HCT116 (cell line): ENCODE results near the gene BRD4. TPM values are rescaled to one million over a fixed set of nuclear protein-coding genes. Genes with fewer than 3 reads are reported as not detected.

ENCODE experiments used
- ATAC-seq: fragments of 200-7000 bp; cut with Tn5 transposase; 2 replicates; pipeline ENCODE4 v1.9.1; 2020; ENCODE audit warnings: mild to moderate bottlenecking, moderate library complexity
- BruUV-seq: library from RNA; stranded (reverse); fragments of 400-500 nt; replicated peaks from 2 replicates; lab custom pipeline; 2021; lab: Mats Ljungman, UMichigan
- CTCF ChIA-PET: fragments of 300-600 bp; sonication (Branson Sonifier 250); formaldehyde crosslinking; loops from one replicate; lab custom pipeline; 2021; ENCODE audit warnings: antibody characterized with exemption; lab: Charles Lee
- POLR2A ChIA-PET: fragments of 300-600, 350-600 bp; sonication (Branson Sonifier 250); formaldehyde crosslinking; loops from one replicate; lab custom pipeline; 2021; ENCODE audit warnings: antibody characterized with exemption; lab: Charles Lee
- RAD21 ChIA-PET, 2 experiments: fragments of 300-600 bp; sonication (Branson Sonifier 250); formaldehyde crosslinking; loops; one replicate each; lab custom pipeline; 2023; ENCODE audit warnings: low total read pairs in 2 of 2; ENCODE audit not compliant: uncharacterized antibody in 2 of 2, unreplicated experiment in 2 of 2, low non-redundant PET in 1 of 2; lab: Charles Lee
- DNase-seq: peaks from one replicate; pipeline ENCODE4 v3.0.0-alpha.2; 2010; ENCODE audit warnings: low read depth, low spot score
- H2AFZ ChIP-seq: fragments of 200-600 bp; shearing (Covaris generic), sonication (generic); 2 replicates; pipeline ENCODE4 v1.6.1; 2017; ENCODE audit warnings: low read depth, mixed run types, mixed read lengths, antibody characterized with exemption, low read length; ENCODE audit not compliant: poor library complexity, severe bottlenecking
- H3K27ac ChIP-seq: 2 replicates; pipeline ENCODE4 v1.5.1; 2012; ENCODE audit warnings: low read depth, low read length
- H3K27me3 ChIP-seq: fragments of 200-600 bp; sonication (generic); 2 replicates; pipeline ENCODE4 v1.6.1; 2016; ENCODE audit warnings: mixed run types, low read length, mixed read lengths; ENCODE audit not compliant: insufficient read depth
- H3K36me3 ChIP-seq, 2 experiments: fragments of 200-500 bp in 1 of 2; fragments of 200-600 bp in 1 of 2; sonication (Bioruptor generic) in 1 of 2; sonication (generic) in 1 of 2; 2 replicates each; pipeline versions ENCODE4 v1.5.1 to v1.6.1; 2014 to 2016; ENCODE audit warnings: low read length in 2 of 2, inconsistent platforms in 1 of 2, mixed read lengths in 1 of 2, mixed run types in 1 of 2; ENCODE audit not compliant: insufficient read depth in 2 of 2, control insufficient read depth in 1 of 2
- H3K4me1 ChIP-seq, 2 experiments: fragments of 200-600 bp in 1 of 2; sonication (generic) in 1 of 2; 2 replicates each; pipeline versions ENCODE4 v1.5.1 to v1.6.1; 2012 to 2017; ENCODE audit warnings: low read length in 2 of 2, inconsistent platforms in 1 of 2, mild to moderate bottlenecking in 1 of 2, mixed read lengths in 1 of 2, mixed run types in 1 of 2, moderate library complexity in 1 of 2; ENCODE audit not compliant: insufficient read depth in 2 of 2, control insufficient read depth in 1 of 2
- H3K4me2 ChIP-seq: fragments of 200-600 bp; sonication (generic); 2 replicates; pipeline ENCODE4 v1.6.1; 2017; ENCODE audit warnings: mixed run types, low read length, mixed read lengths
- H3K4me3 ChIP-seq, 2 experiments: fragments of 200-600 bp in 1 of 2; sonication (generic) in 1 of 2; replicated peaks in 1 of 2; 2 replicates each; pipeline ENCODE4 v1.5.1; 2011 to 2016; ENCODE audit warnings: low read length in 2 of 2, control low read depth in 1 of 2, low read depth in 1 of 2, mild to moderate bottlenecking in 1 of 2, mixed read lengths in 1 of 2, mixed run types in 1 of 2
- H3K79me2 ChIP-seq: fragments of 200-600 bp; sonication (generic); 2 replicates; pipeline ENCODE4 v1.6.1; 2017; ENCODE audit warnings: mild to moderate bottlenecking, mixed run types, low read length, moderate library complexity, mixed read lengths; ENCODE audit not compliant: insufficient read depth
- H3K9ac ChIP-seq: fragments of 200-600 bp; sonication (generic); 2 replicates; pipeline ENCODE4 v1.6.1; 2016; ENCODE audit warnings: low read length, mixed read lengths
- H3K9me2 ChIP-seq: fragments of 200-600 bp; sonication (generic), shearing (Covaris generic); 2 replicates; pipeline ENCODE4 v1.6.1; 2017; ENCODE audit warnings: mixed run types, mild to moderate bottlenecking, moderate library complexity; ENCODE audit not compliant: insufficient read depth
- H3K9me3 ChIP-seq, 2 experiments: fragments of 200-500 bp in 1 of 2; fragments of 200-600 bp in 1 of 2; sonication (Bioruptor generic) in 1 of 2; sonication (generic) in 1 of 2; 2 replicates each; pipeline ENCODE4 v1.6.1; 2014 to 2017; ENCODE audit warnings: low read length in 2 of 2, mixed read lengths in 2 of 2, inconsistent platforms in 1 of 2, low read depth in 1 of 2, mild to moderate bottlenecking in 1 of 2, mixed run types in 1 of 2, moderate library complexity in 1 of 2; ENCODE audit not compliant: control insufficient read depth in 1 of 2, insufficient read depth in 1 of 2
- H4K20me1 ChIP-seq: fragments of 200-600 bp; sonication (generic), shearing (Covaris generic); 2 replicates; pipeline ENCODE4 v1.6.1; 2017; ENCODE audit warnings: mixed run types, mild to moderate bottlenecking, moderate library complexity; ENCODE audit not compliant: insufficient read depth
- ATF3 ChIP-seq: IDR thresholded peaks from 2 replicates; pipeline ENCODE4 v1.6.1; 2012
- CBX3 ChIP-seq: IDR thresholded peaks from 2 replicates; pipeline ENCODE4 v1.6.1; 2012; ENCODE audit warnings: low read depth
- CEBPB ChIP-seq: IDR thresholded peaks from 2 replicates; pipeline ENCODE4 v1.6.1; 2012; ENCODE audit warnings: low read depth
- ELF1 ChIP-seq: IDR thresholded peaks from 2 replicates; pipeline ENCODE4 v1.6.1; 2012; ENCODE audit warnings: low read depth, borderline replicate concordance
- EZH2phosphoT487 ChIP-seq: fragments of 200-600 bp; IDR thresholded peaks from 2 replicates; pipeline ENCODE4 v1.6.1; 2018; ENCODE audit warnings: antibody characterized with exemption, borderline replicate concordance
- FOSL1 ChIP-seq: IDR thresholded peaks from 2 replicates; pipeline ENCODE4 v1.6.1; 2012; ENCODE audit warnings: low read depth
- JUND ChIP-seq: IDR thresholded peaks from 2 replicates; pipeline ENCODE4 v1.6.1; 2012
- MAX ChIP-seq: IDR thresholded peaks from 2 replicates; pipeline ENCODE4 v1.6.1; 2012
- POLR2A ChIP-seq: IDR thresholded peaks from 2 replicates; pipeline ENCODE4 v1.7.0; 2011; ENCODE audit warnings: borderline replicate concordance; ENCODE audit not compliant: insufficient read depth, insufficient read length; ENCODE audit errors: extremely low read depth
- POLR2AphosphoS5 ChIP-seq: IDR thresholded peaks from 2 replicates; pipeline ENCODE4 v1.6.1; 2011; ENCODE audit warnings: mild to moderate bottlenecking, low read depth, low read length, moderate library complexity
- RAD21 ChIP-seq: IDR thresholded peaks from 2 replicates; pipeline ENCODE4 v1.6.1; 2012; ENCODE audit warnings: low read depth, mild to moderate bottlenecking
- SIN3A ChIP-seq: IDR thresholded peaks from 2 replicates; pipeline ENCODE4 v1.6.1; 2012; ENCODE audit warnings: low read depth
- SP1 ChIP-seq: IDR thresholded peaks from 2 replicates; pipeline ENCODE4 v1.6.1; 2012; ENCODE audit warnings: low read depth
- SRF ChIP-seq: IDR thresholded peaks from 2 replicates; pipeline ENCODE4 v1.6.1; 2012; ENCODE audit warnings: low read depth
- TCF7L2 ChIP-seq: IDR thresholded peaks from 2 replicates; pipeline ENCODE4 v1.7.0; 2011; ENCODE audit warnings: borderline replicate concordance, inconsistent platforms; ENCODE audit not compliant: insufficient read depth, insufficient read length; ENCODE audit errors: extremely low read depth
- ZBTB33 ChIP-seq: IDR thresholded peaks from 2 replicates; pipeline ENCODE4 v1.6.1; 2011; ENCODE audit warnings: mild to moderate bottlenecking, low read length, moderate library complexity; ENCODE audit not compliant: insufficient replicate concordance; ENCODE audit errors: extremely low read depth
- ZFX ChIP-seq: fragments of 450-650 bp; IDR thresholded peaks from 2 replicates; pipeline ENCODE4 v1.6.1; 2017
- intact Hi-C: fragments of 100-400 bp; cut with micrococcal nuclease; formaldehyde crosslinking; loops from 2 replicates; pipeline ENCODE4 v1.10.0; 2022
- total RNA-seq: library from RNA; stranded (reverse); gene quantifications from one replicate; pipeline ENCODE4 v1.2.1, GENCODE V29; 2021; ENCODE audit not compliant: unreplicated experiment

The BRD4 gene
- total RNA-seq, 1 experiment from 2014 or later: 52.9 TPM

GRCh38 chr19:15298847-15299567 lies 33.3 kb downstream of the BRD4 start:
- ChIA-PET POLR2A (no interaction called here), RAD21 (interaction anchor here in 1 of 2 experiments (0.7 kb wide), 1 partner anchor 224 kb away, joined by 3 read pairs; no protein-coding TSS in a partner anchor), CTCF (interaction anchor here (0.7 kb wide), 1 partner anchor 182 kb away, joined by 3 read pairs; no protein-coding TSS in a partner anchor)
- no peak overlapping the region for H3K9ac ChIP-seq
- H3K79me2 ChIP-seq: peaks cover 96% of the 10 kb centered on the region
- no TSS peak for BruUV-seq
- H4K20me1 ChIP-seq: peaks cover 20% of the 10 kb centered on the region; the same call in 1 of the 2 replicates
- H3K9me3 ChIP-seq: no peaks in the 10 kb centered on the region
- no peaks in the 10 kb centered on the region for H3K9me2 ChIP-seq
- no peaks in the 10 kb centered on the region for H3K36me3 ChIP-seq
- H3K4me3 ChIP-seq: no peak overlapping the region
- ATAC-seq: no peak
- DNase-seq: no peak
- no peaks in the 10 kb centered on the region for H3K27me3 ChIP-seq
- no peak overlapping the region for H2AFZ ChIP-seq
- H3K4me2 ChIP-seq: no peak overlapping the region
- intact Hi-C loops: no loop called here
- no peak overlapping the region for H3K27ac ChIP-seq
- H3K4me1 ChIP-seq: peaks cover 0 to 4% of the 10 kb centered on the region in 2 experiments; a peak in 2 of 4 replicates
- TF ChIP-seq MAX: no peak
- TF ChIP-seq ELF1: no peak

- H3K9me2 ChIP-seq: no peaks in the 10 kb centered on the region
- no peak overlapping the region for H3K4me3 ChIP-seq
- POLR2A ChIA-PET: interaction anchor here (1.0 kb wide), 1 partner anchor 9 kb away, joined by 3 read pairs; no protein-coding TSS in a partner anchor
- H3K9ac ChIP-seq: no peak overlapping the region
- no peaks in the 10 kb centered on the region for H3K36me3 ChIP-seq
- ATAC-seq (peak; percentile 36; the same call in 1 of the 2 replicates), DNase-seq (peak; percentile 59)
- H2AFZ ChIP-seq: no peak overlapping the region
- peaks cover 23% of the 10 kb centered on the region; the same call in 1 of the 2 replicates for H4K20me1 ChIP-seq
- H3K27me3 ChIP-seq: no peaks in the 10 kb centered on the region
- intact Hi-C loops: no loop called here
- H3K9me3 ChIP-seq: no peaks in the 10 kb centered on the region
- CTCF ChIA-PET: interaction anchor here (1.2 kb wide), 1 partner anchor 30 kb away, joined by 7 read pairs; no protein-coding TSS in a partner anchor
- H3K4me2 ChIP-seq: no peak overlapping the region
- RAD21 ChIA-PET: no interaction called here
- BruUV-seq: no TSS peak
- no peak overlapping the region for H3K27ac ChIP-seq
- H3K4me1 ChIP-seq: peaks cover 0 to 4% of the 10 kb centered on the region in 2 experiments; a peak in 2 of 4 replicates
- H3K79me2 ChIP-seq: peaks cover 97% of the 10 kb centered on the region
- no peak for TF ChIP-seq ZBTB33
- peak; percentile 52; the same call in 1 of the 2 replicates for TF ChIP-seq SP1
- no peak for TF ChIP-seq ZFX
- TF ChIP-seq ATF3: no peak
- no peak for TF ChIP-seq SIN3A
- no peak for TF ChIP-seq POLR2AphosphoS5
- no peak for TF ChIP-seq SRF
- TF ChIP-seq FOSL1: no peak
- peak; percentile 94 for TF ChIP-seq CEBPB
- no peak for TF ChIP-seq TCF7L2
- no peak for TF ChIP-seq RAD21
- TF ChIP-seq POLR2A: no peak
- TF ChIP-seq MAX: peak; percentile 24; the same call in 1 of the 2 replicates
- TF ChIP-seq JUND: no peak
- TF ChIP-seq CBX3: no peak
- no peak for TF ChIP-seq EZH2phosphoT487
These were observed 34.7 kb downstream of the BRD4 start for GRCh38 chr19:15297416-15298224.
